Heart right ventricle (tissue), 16 donors: ENCODE measurements around the gene MIX23. TPM values are rescaled to one million over a fixed set of nuclear protein-coding genes. Genes with fewer than 3 reads are reported as not detected.
"Not testable (repeated sequence)": the region's sequence is repeated elsewhere in the genome, so short reads cannot be mapped to it uniquely, and the experiment has no call there.

Experiments used
- ATAC-seq, 8 donors: fragments of 200-7000 bp; cut with Tn5 transposase; one replicate each; pipeline ENCODE4 v1.9.1; 2020; ENCODE audit warnings: mild to moderate bottlenecking in 8 of 8, moderate library complexity in 8 of 8, moderate number of reproducible peaks in 1 of 8
- DNase-seq, 2 donors: peaks; one replicate each; pipeline ENCODE4 v3.0.0-alpha.2; 2020
- H3K27ac ChIP-seq, 10 donors: fragments of 200-600 bp; sonication (generic) in 2 of 10; one replicate each; pipeline versions ENCODE4 v1.5.0 to v1.8.0; 2020 to 2022; ENCODE audit warnings: mild to moderate bottlenecking in 3 of 10
- H3K27me3 ChIP-seq, 7 donors: fragments of 200-600 bp; one replicate each; pipeline ENCODE4 v1.8.0; 2021 to 2022; ENCODE audit warnings: mild to moderate bottlenecking in 2 of 7
- H3K36me3 ChIP-seq, 9 donors: fragments of 200-600 bp; sonication (generic) in 1 of 9; one replicate each; pipeline versions ENCODE4 v1.5.0 to v1.8.0; 2020 to 2022; ENCODE audit warnings: mild to moderate bottlenecking in 2 of 9
- H3K4me1 ChIP-seq, 9 donors: fragments of 200-600 bp; sonication (generic) in 1 of 9; one replicate each; pipeline versions ENCODE4 v1.5.0 to v1.8.0; 2020 to 2022; ENCODE audit warnings: mild to moderate bottlenecking in 4 of 9
- H3K4me3 ChIP-seq, 10 donors: fragments of 200-600 bp; sonication (generic) in 2 of 10; one replicate each; pipeline versions ENCODE4 v1.5.0 to v1.8.0; 2020 to 2022; ENCODE audit warnings: mild to moderate bottlenecking in 7 of 10, moderate library complexity in 2 of 10
- H3K9me3 ChIP-seq, 11 donors: fragments of 200-600 bp in 10 of 11; sonication (generic) in 2 of 11; one replicate each; pipeline versions ENCODE4 v1.5.0 to v1.8.0; 2013 to 2022; ENCODE audit warnings: mild to moderate bottlenecking in 2 of 11, control low read depth in 1 of 11, moderate library complexity in 1 of 11
- CTCF ChIP-seq, 9 donors: fragments of 200-600 bp; sonication (generic) in 2 of 9; IDR thresholded peaks; one replicate each; pipeline versions ENCODE4 v1.5.0 to v1.8.0; 2021 to 2022; ENCODE audit warnings: antibody characterized with exemption in 9 of 9, mild to moderate bottlenecking in 5 of 9, moderate library complexity in 1 of 9
- WGBS, 2 donors: extraction: QIAGEN DNeasy Blood & Tissue Kit; methylation state at CpG; one replicate each; pipeline ENCODE4 v1.1.7; 2013; ENCODE audit warnings: inconsistent platforms in 1 of 2; 5-methylcytosine and 5-hydroxymethylcytosine counted together
- intact Hi-C, 10 donors: fragments of 100-400 bp; cut with DNase I; formaldehyde crosslinking; loops; one replicate each; pipeline versions ENCODE4 v1.11.1 to v1.14.2; 2022
- polyA plus RNA-seq, 2 donors: library from polyadenylated mRNA; stranded (reverse); fragments of 200-250 nt; gene quantifications; one replicate each; pipeline ENCODE4 v1.2.3, GENCODE V29; 2013
- total RNA-seq, 10 donors: library from RNA; stranded (reverse); fragmentation: NEBNext Ultra II Directional in 3 of 10; extraction: Animal tissue kit (Norgen Biotek cat#: 25700) in 3 of 10; gene quantifications; one replicate each; pipeline versions ENCODE4 v1.2.1 to v1.2.4, GENCODE V29; 2021 to 2023
- donor health status: Arrhythmogenic right ventricular cardiomyopathy.
- donor health status: ischemic (EF 13 %, LVEDD 7.1; RV severe dilation, severe dysfunction).
- donor health status: healthy with polysubstance abuse.
- donor health status: DM: no; HTN: yes; CAD: no.
- donor health status: DM: no; HTN: no; CAD: no.
- donor health status: ischemic (EF 25% LVEDD 6.9; RV normal size, moderate dysfunction).
- donor health status: ischemic (EF 25% LVEDD 5.7; RV mildly dilated, moderate dysfunction).
- donor health status: healthy.
- donor health status: DM: yes; HTN: yes; CAD: no.
- donor health status: Ischemic cardiomyopathy.
- donor health status: ischemic (EF 35%, LVEDD 5.7; RV mildly dilated, moderate dysfunction).
- donor health status: nonischemic (EF 11% LVEDD 7.7; RV severe dilation, severe dysfunction).
- donor health status: DM: yes; HTN: yes; CAD: no.
- donor health status: PGD.
- donor health status: ischemic (EF 29% LVEDD 5.4; RV normal size, mild dysfunction).
- donor health status: nonischemic (EF 23%, LVEDD 6.1; RV moderate dilation, normal function).

MIX23 gene
- total and polyA plus RNA-seq, 12 donors = 23.8 to 58.4 (median 30.1) TPM

DNA sequence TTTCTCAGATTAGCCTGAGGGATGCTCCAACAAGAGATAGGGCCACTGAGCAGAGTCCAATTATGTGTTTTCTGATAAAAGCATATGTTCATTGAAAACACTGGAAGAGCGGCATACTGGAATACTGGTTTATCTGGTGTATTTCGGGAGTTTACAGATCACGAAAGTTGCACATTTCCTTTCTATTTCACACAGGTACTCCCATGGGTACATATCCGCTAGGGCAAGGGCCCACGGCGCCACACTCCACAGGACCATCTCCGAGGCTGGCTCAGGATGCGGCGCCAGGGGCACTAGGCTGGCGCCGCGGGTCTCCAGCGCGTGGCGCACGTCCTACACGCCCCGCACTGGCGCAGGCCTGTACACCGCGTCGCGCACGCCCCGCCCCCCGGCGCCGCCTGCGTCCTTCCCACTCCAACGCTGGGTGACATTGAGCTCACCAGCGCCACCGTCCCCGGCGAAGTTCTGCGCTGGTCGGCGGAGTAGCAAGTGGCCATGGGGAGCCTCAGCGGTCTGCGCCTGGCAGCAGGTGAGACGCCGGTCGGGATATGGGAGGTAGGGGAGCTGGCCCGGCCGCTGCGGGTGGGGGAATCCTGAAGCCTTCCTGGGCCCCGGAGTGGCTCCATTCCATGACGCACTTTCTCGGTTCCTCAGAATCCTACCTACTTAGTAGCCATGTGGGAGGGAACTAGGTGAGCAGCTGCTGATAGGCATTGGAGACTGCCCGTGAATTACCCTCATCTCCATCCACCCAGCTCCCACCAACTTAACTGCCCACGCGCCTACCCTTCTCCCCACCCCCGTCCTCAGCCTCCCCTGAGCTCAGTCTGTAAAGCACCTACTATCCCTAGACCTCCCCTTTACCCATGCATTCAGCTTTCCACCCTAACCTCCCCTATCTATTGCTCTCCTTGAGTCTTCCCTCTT lies 1.0 kb upstream of the MIX23 start, which contains the start of gene FAM162A:
FAM162A (plus strand) TSS at position 412 of the 927 bp plus-strand sequence; CDS start at position 496, 84 bp downstream.
- intact Hi-C loops = loop anchor here in 1 of 10 donors (5.0 kb wide), 1 partner anchor 837 kb away; the partner anchor contains the start of gene POLQ
- Histone ChIP-seq H3K4me1 (peaks cover 0 to 39% (median 23%) of the 10 kb centered on the region in 9 donors), H3K27me3 (no peaks in the 10 kb centered on the region), H3K27ac (peak within 1 kb of the TSS; percentile 69 to 94 (median 90)), H3K9me3 (no peaks in the 10 kb centered on the region), H3K36me3 (peaks cover 0 to 26% (median 0%) of the 10 kb centered on the region in 9 donors), H3K4me3 (peak within 1 kb of the TSS; percentile 57 to 88 (median 74))
- peak; percentile 98 to 99 (median 98) for ATAC-seq
- DNase-seq = peak; percentile 93 to 95
- peak in 8 of 9 donors; percentile 46 to 84 (median 60) for TF ChIP-seq CTCF (IDR thresholded peaks at IDR 0.05)
- 0 to 1% methylated on average over 52 of the region's 52 CpGs for WGBS, 2 donors

DNA sequence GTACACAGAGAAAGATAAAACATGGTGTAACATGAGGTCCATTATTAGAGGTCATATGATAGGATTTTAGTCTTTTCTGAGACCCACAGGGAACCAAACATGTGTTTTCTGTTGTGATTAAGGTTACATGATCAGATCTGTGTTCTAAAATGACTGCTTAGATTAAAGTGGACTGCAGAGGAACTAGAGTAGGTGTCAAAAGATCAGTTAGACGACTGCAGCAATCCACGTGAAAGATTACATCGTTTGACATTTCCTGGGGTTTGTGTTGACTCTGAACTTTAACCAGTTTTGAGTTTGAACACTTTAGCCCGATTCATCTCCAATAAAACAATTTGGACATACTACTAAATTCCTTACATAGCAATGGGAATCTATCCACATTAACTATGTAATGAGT lies 5.1 kb downstream of the MIX23 start:
- Histone ChIP-seq H3K4me3 (no peak overlapping the region), H3K4me1 (peaks cover 0 to 12% (median 10%) of the 10 kb centered on the region in 9 donors), H3K27ac (no peak overlapping the region), H3K36me3 (peaks cover 0 to 15% (median 0%) of the 10 kb centered on the region in 9 donors), H3K9me3 (no peaks in the 10 kb centered on the region), H3K27me3 (no peaks in the 10 kb centered on the region)
- DNase-seq = no peak
- intact Hi-C loops = no loop called here
- 63 to 67% methylated on average over 4 of the region's 4 CpGs for WGBS, 2 donors
- no peak for TF ChIP-seq CTCF (IDR thresholded peaks at IDR 0.05)
- ATAC-seq = no peak

DNA sequence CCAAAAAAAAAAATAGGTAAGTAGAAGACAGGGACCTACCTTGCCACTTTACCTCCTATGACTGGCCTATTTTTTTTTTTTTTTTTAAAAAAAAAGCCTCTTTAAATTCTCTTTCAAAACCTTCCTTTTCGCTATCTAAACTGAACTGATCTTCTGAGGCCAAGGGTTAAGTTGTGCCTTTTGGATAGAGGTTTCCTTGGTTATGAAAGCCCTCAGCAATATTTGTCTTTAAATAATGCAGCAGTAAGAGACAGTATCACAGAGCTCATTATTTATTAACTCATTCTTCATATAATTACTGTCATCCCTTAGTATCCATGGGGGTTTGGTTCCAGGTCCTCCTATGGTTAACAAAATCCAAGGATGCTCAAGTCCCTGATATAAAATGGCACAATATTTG lies 9.0 kb downstream of the MIX23 start:
- H3K27ac ChIP-seq = no peak overlapping the region
- H3K9me3 ChIP-seq = no peaks in the 10 kb centered on the region
- H3K4me1 ChIP-seq = peaks cover 0 to 3% (median 0%) of the 10 kb centered on the region in 9 donors
- H3K27me3 ChIP-seq = no peaks in the 10 kb centered on the region
- ATAC-seq (no peak), DNase-seq (no peak)
- 96% methylated on average over 1 of the region's 1 CpG for WGBS, 2 donors
- TF ChIP-seq CTCF (IDR thresholded peaks at IDR 0.05) = no peak
- peaks cover 0 to 41% (median 10%) of the 10 kb centered on the region in 9 donors for H3K36me3 ChIP-seq
- H3K4me3 ChIP-seq = no peak overlapping the region
- intact Hi-C loops = no loop called here

DNA sequence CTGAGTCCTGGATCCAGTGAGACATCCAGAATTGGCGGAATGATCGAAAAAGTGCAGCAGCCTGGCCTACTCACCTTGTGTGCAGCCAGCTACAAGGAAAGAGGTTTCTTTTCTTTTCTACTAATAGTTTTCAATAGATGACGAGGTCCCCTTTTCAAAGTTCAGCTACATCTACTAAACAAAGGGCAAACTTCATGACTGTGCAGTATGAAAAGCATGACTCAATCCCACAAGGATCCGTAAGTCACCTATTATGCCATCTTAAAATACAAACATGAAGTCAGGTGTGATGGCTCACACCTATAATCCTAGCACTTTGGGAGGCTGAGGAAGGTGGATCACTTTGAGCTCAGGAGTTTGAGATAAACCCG lies 16.7 kb downstream of the MIX23 start:
- Histone ChIP-seq H3K36me3 (peaks cover 0 to 99% (median 33%) of the 10 kb centered on the region in 9 donors), H3K9me3 (no peaks in the 10 kb centered on the region), H3K27ac (no peak overlapping the region), H3K27me3 (no peaks in the 10 kb centered on the region), H3K4me3 (no peak overlapping the region), H3K4me1 (peaks cover 0 to 3% (median 0%) of the 10 kb centered on the region in 9 donors)
- no peak for TF ChIP-seq CTCF (IDR thresholded peaks at IDR 0.05)
- 95 to 99% methylated on average over 5 of the region's 5 CpGs for WGBS, 2 donors
- DNase-seq (no peak), ATAC-seq (no peak)
- intact Hi-C loops = no loop called here

- H3K36me3 ChIP-seq = peaks cover 0 to 99% (median 30%) of the 10 kb centered on the region in 9 donors
- H3K27ac ChIP-seq, H3K4me1 ChIP-seq, DNase-seq, intact Hi-C loops, H3K9me3 ChIP-seq, H3K27me3 ChIP-seq, H3K4me3 ChIP-seq: not testable (repeated sequence)
- peak in 1 of 8 donors; percentile 39 for ATAC-seq
- 95 to 96% methylated on average over 10 of the region's 10 CpGs for WGBS, 2 donors
These were observed 17.3 kb downstream of the MIX23 start for GRCh38 chr3:122365582-122366378.
